ENCODE data around the gene CCSER2.

CCSER2 gene

GRCh38 chr10:84336406-84337090 lies 8.2 kb downstream of the CCSER2 start:
- CTCF ChIA-PET: interaction anchor here (1.3 kb wide), 1 partner anchor 16 kb away, joined by 3 read pairs; no protein-coding TSS in a partner anchor
- POLR2A ChIA-PET: no interaction called here
- no peak for DNase-seq (ENCODE audit: extremely low spot score)
- TF ChIP-seq ZNF384 (IDR thresholded peaks at IDR 0.05) (no peak), FOXA1 (IDR thresholded peaks at IDR 0.05) (no peak), ARNT (IDR thresholded peaks at IDR 0.05) (no peak), BHLHE40 (IDR thresholded peaks at IDR 0.05; ENCODE audit: borderline replicate concordance) (no peak), HDGF (IDR thresholded peaks at IDR 0.05; ENCODE audit: borderline replicate concordance) (no peak), TARDBP (IDR thresholded peaks at IDR 0.05) (no peak), L3MBTL2 (conservative IDR thresholded peaks at IDR 0.05) (no peak), PKNOX1 (IDR thresholded peaks at IDR 0.05) (no peak), CTBP1 (IDR thresholded peaks at IDR 0.05; ENCODE audit: borderline replicate concordance) (no peak), SUZ12 (IDR thresholded peaks at IDR 0.05) (no peak)

DNA sequence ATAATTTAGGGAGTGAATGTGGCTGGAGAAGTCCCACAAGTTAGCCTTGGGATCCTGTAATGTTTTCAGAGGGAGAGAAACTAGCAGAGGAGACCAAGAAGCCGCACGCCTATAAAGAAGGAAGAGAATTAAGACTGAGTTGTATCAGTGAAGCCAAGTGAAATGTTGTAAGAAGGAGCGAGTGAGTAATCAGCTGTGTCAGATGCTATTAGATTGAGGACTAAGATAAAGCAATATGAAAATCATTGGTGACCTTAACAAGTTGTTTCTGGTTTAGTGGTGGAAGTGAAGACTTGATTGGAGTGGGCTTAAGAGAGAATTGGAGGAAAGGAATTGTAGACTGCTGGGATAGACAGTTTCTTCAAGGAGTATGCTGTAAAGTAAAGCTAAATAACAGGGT lies 8.8 kb downstream of the CCSER2 start:
- CTCF ChIA-PET: no interaction called here
- TF ChIP-seq SP1 (IDR thresholded peaks at IDR 0.05): no peak
- no peak for TF ChIP-seq L3MBTL2 (conservative IDR thresholded peaks at IDR 0.05)
- TF ChIP-seq PKNOX1 (IDR thresholded peaks at IDR 0.05): no peak
- TF ChIP-seq FOXA1 (IDR thresholded peaks at IDR 0.05): no peak
- TF ChIP-seq ZNF384 (IDR thresholded peaks at IDR 0.05): no peak
- no peak for TF ChIP-seq ELF4 (IDR thresholded peaks at IDR 0.05)
- TF ChIP-seq LEF1 (IDR thresholded peaks at IDR 0.05; ENCODE audit: borderline replicate concordance): no peak
- no peak for TF ChIP-seq TARDBP (IDR thresholded peaks at IDR 0.05)
- TF ChIP-seq FOXK2 (IDR thresholded peaks at IDR 0.05): no peak
- TF ChIP-seq CTBP1 (IDR thresholded peaks at IDR 0.05; ENCODE audit: borderline replicate concordance): no peak
- no peak for TF ChIP-seq ARNT (IDR thresholded peaks at IDR 0.05)
- TF ChIP-seq SUZ12 (IDR thresholded peaks at IDR 0.05): no peak
- no peak for TF ChIP-seq BHLHE40 (IDR thresholded peaks at IDR 0.05; ENCODE audit: borderline replicate concordance)
- no peak for TF ChIP-seq FOXM1 (IDR thresholded peaks at IDR 0.05; ENCODE audit: borderline replicate concordance)
- TF ChIP-seq NFRKB (IDR thresholded peaks at IDR 0.05): no peak
- no peak for TF ChIP-seq HDGF (IDR thresholded peaks at IDR 0.05; ENCODE audit: borderline replicate concordance)
- POLR2A ChIA-PET: no interaction called here
- no peak for DNase-seq (ENCODE audit: extremely low spot score)

GRCh38 chr10:84339025-84339424 lies 10.6 kb downstream of the CCSER2 start:
- no peak for DNase-seq (ENCODE audit: extremely low spot score)
- ChIA-PET POLR2A (no interaction called here), CTCF (no interaction called here)
- no peak for TF ChIP-seq L3MBTL2 (conservative IDR thresholded peaks at IDR 0.05)
- TF ChIP-seq SP1 (IDR thresholded peaks at IDR 0.05): no peak
- no peak for TF ChIP-seq PKNOX1 (IDR thresholded peaks at IDR 0.05)
- no peak for TF ChIP-seq HDGF (IDR thresholded peaks at IDR 0.05; ENCODE audit: borderline replicate concordance)
- TF ChIP-seq NFRKB (IDR thresholded peaks at IDR 0.05): no peak
- TF ChIP-seq FOXA1 (IDR thresholded peaks at IDR 0.05): no peak
- TF ChIP-seq ARNT (IDR thresholded peaks at IDR 0.05): no peak
- TF ChIP-seq ZNF384 (IDR thresholded peaks at IDR 0.05): no peak
- TF ChIP-seq FOXK2 (IDR thresholded peaks at IDR 0.05): no peak
- no peak for TF ChIP-seq BHLHE40 (IDR thresholded peaks at IDR 0.05; ENCODE audit: borderline replicate concordance)
- no peak for TF ChIP-seq TARDBP (IDR thresholded peaks at IDR 0.05)
- TF ChIP-seq CTBP1 (IDR thresholded peaks at IDR 0.05; ENCODE audit: borderline replicate concordance): no peak
- TF ChIP-seq FOXM1 (IDR thresholded peaks at IDR 0.05; ENCODE audit: borderline replicate concordance): no peak
- TF ChIP-seq ELF4 (IDR thresholded peaks at IDR 0.05): no peak
- TF ChIP-seq SUZ12 (IDR thresholded peaks at IDR 0.05): no peak

DNA sequence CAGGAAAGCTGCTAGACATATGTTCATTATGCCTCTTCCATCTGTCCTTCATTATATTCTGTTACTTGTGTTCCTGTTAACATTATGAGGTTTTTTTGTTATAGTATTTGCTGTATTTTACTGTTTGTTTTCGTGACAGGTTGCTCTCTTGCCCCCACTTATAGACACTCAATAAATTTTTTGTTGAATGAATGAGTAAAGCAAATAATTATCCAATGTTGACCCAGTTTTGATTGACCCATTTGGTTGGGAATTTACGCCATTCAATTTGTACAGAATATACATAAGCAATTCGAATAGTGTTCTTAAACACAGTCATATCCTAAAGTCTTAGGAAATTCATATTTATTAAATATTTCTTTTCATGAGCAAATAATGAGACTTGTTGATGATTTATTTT lies 11.8 kb downstream of the CCSER2 start:
- TF ChIP-seq ARNT (IDR thresholded peaks at IDR 0.05): no peak
- TF ChIP-seq LEF1 (IDR thresholded peaks at IDR 0.05; ENCODE audit: borderline replicate concordance): no peak
- TF ChIP-seq SUZ12 (IDR thresholded peaks at IDR 0.05): no peak
- TF ChIP-seq BHLHE40 (IDR thresholded peaks at IDR 0.05; ENCODE audit: borderline replicate concordance): no peak
- no peak for TF ChIP-seq ZNF384 (IDR thresholded peaks at IDR 0.05)
- TF ChIP-seq CTBP1 (IDR thresholded peaks at IDR 0.05; ENCODE audit: borderline replicate concordance): no peak
- TF ChIP-seq HDGF (IDR thresholded peaks at IDR 0.05; ENCODE audit: borderline replicate concordance): no peak
- TF ChIP-seq L3MBTL2 (conservative IDR thresholded peaks at IDR 0.05): no peak
- DNase-seq (ENCODE audit: extremely low spot score): no peak
- ChIA-PET CTCF (no interaction called here), POLR2A (no interaction called here)

DNA sequence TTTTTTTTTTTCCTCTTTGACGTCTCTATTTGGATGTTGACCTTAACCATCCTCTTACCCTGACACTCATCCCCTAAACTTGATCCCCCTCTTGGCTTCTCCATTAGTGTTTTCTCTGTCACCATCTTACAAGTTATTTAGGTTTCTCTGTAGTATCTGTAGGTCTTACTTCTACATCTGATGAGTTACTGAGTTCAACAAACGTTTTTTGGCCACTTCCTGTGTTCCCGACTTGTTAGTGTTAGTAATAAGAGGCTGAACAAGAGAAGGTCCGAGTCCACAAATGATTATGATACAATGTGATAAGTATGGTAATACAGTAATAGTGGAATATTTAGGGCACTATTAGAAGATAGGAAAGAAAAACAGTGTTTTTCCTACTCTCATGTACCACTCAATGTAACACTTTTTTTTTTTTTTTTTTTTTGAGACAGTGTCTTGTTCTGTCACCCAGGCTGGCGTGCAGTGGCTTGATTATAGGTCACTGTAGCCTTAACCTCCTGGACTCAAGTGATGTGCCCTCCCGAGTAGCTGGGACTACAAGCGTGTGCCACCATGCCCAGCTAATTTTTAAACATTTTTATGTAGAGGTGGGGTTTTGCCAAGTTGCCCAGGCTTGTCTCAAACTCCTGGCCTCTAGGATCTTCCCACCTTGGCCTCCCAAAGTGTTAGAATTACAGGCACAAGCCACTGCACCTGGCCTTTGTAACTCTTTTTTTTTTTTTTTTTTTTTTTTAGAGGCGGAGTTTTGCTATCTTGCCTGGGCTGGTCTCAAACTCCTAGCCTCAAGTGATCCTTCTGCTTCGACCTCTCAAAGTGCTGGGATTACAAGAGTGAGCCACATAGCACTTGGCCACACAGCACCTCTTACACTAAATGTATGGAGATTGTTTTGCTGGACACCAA lies 12.5 kb downstream of the CCSER2 start:
- TF ChIP-seq CTBP1 (IDR thresholded peaks at IDR 0.05; ENCODE audit: borderline replicate concordance) (no peak), FOXM1 (IDR thresholded peaks at IDR 0.05; ENCODE audit: borderline replicate concordance) (no peak), BHLHE40 (IDR thresholded peaks at IDR 0.05; ENCODE audit: borderline replicate concordance) (no peak), NFRKB (IDR thresholded peaks at IDR 0.05) (no peak), ARNT (IDR thresholded peaks at IDR 0.05) (no peak)
- DNase-seq (ENCODE audit: extremely low spot score): no peak
- ChIA-PET POLR2A (no interaction called here), CTCF (interaction anchor here (0.5 to 1.6 kb wide), 3 partner anchors 9 to 13 kb away, joined by 3 to 6 read pairs (median 4); partner anchors contain the start of gene CCSER2)
